GM18505 (cell line): ENCODE results near the gene ULK3.
A peak's percentile ranks its signal among the peaks of the same experiment; 100 is the strongest.

Experiments used
- ATAC-seq: cut with Tn5 transposase; IDR thresholded peaks from one replicate; pipeline ENCODE4 v1.9.1; 2021; ENCODE audit not compliant: unreplicated experiment
- POLR2A ChIP-seq: IDR thresholded peaks from 4 replicates; pipeline ENCODE4 v1.6.1; 2011; ENCODE audit warnings: borderline replicate concordance; ENCODE audit not compliant: insufficient read depth, insufficient read length; ENCODE audit errors: extremely low read depth

ULK3 gene

GRCh38 chr15:74802290-74802689, 40.7 kb downstream of the ULK3 start:
- TF ChIP-seq POLR2A = no peak

GRCh38 chr15:74801311-74801997, 41.5 kb downstream of the ULK3 start:
- no peak for TF ChIP-seq POLR2A
- no peak for ATAC-seq

More at GRCh38 chr15:74802290-74802689, 40.7 kb downstream of the ULK3 start:
- ATAC-seq = no peak

DNA sequence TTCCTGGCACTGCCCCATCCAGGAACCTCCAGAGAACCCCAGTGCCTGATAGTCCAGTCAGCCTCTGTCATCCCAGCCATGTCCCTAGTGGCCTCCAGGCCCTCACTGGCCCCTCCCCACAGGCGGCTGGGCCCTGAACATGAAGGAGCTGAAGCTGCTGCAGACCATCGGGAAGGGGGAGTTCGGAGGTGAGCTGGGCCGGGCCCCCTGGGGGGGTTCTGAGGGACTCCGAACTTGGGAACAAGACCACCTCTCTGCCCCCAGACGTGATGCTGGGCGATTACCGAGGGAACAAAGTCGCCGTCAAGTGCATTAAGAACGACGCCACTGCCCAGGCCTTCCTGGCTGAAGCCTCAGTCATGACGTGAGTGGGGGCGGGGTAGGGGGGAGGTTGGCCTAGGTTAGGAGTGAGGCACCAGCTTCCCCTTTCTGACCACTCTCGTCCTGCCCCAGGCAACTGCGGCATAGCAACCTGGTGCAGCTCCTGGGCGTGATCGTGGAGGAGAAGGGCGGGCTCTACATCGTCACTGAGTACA, 42.3 kb downstream of the ULK3 start:
- ATAC-seq = no peak
- no peak for TF ChIP-seq POLR2A

DNA sequence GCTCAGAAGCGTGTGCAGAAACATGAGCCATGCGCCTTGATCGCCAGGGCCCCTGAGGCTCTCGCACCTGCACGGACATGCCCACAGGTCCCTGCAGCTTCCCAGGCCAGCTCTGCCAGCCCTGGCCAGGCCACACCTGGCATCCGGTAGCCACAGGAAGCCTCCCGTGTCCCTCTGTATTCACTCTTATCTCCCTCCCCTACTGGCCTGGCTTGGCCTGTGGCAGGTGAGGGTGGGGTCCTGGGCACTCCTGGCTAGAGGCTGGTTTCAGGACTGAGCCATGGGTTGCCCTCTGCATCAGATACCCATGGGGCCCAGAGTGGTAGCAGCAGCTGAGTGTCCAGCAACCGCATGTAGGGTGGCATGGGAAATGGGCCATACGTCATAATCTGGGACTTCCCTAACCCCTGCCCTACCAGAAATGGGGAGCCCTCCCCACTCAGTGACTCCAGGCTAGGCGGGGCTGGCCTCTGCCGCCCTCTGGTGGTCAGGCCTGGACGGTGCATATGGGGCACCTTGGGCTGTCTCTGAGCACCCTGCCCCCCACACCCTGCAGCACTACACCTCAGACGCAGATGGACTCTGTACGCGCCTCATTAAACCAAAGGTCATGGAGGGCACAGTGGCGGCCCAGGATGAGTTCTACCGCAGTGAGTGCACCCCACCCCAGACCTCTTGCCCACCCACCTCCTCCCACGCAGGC, 42.9 kb downstream of the ULK3 start:
- ATAC-seq = peak; percentile 69
- no peak for TF ChIP-seq POLR2A

DNA sequence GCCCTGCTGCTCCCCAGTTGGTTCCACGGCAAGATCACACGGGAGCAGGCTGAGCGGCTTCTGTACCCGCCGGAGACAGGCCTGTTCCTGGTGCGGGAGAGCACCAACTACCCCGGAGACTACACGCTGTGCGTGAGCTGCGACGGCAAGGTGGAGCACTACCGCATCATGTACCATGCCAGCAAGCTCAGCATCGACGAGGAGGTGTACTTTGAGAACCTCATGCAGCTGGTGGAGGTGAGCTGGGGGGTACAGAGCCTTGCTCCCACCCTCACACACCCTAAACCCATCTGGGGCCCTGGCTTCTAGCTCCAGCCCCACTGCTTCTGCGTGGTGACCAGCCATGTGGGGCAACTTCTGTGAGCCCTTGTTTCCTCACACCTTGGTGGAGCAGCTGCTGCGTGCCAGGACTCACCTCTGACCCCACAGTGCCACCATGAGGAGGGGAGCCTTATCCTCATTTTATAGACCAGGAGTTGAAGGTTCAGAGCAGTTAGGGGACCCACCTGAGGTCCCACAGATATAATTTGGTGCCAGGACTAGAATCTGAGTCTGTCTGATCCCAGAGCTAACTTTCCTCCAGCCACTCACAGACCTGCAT, 43.6 kb downstream of the ULK3 start:
- TF ChIP-seq POLR2A = no peak

GRCh38 chr15:74798388-74799254, 44.3 kb downstream of the ULK3 start:
- peak; percentile 5 for TF ChIP-seq POLR2A
- ATAC-seq = no peak

More for the DNA sequence above, 43.6 kb downstream of the ULK3 start:
- peak; percentile 13 for ATAC-seq

DNA sequence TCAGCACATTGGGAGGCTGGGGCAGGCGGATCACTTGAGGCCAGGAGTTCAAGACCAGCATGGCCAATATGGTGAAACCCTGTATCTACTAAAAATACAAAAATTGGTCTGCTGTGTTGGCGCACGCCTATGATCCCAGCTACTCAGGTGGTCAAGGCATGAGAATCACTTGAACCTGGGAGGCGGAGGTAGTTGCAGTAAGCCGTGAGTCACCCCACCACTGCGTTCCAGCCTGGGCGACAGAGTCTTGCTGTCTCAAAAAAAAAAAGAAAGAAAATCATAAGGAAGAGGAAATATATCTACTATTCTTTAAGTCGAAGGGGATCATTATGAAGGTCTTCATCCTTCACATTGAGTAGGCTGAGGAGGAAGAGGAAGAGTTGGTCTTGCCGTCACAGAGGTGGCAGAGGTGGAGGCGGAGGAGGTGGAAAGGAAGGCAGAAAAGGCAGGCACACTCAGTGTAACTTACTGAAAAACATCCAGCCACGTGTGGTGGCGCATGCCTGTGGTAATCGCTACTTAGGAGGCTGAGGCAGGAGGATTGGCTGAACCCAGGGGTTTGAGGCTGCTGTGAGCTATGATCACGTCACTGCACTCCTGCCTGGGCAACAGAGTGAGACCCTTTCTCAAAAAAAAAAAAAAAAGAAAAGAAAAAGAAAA, 46.9 kb downstream of the ULK3 start:
- TF ChIP-seq POLR2A = no peak
- no peak for ATAC-seq

DNA sequence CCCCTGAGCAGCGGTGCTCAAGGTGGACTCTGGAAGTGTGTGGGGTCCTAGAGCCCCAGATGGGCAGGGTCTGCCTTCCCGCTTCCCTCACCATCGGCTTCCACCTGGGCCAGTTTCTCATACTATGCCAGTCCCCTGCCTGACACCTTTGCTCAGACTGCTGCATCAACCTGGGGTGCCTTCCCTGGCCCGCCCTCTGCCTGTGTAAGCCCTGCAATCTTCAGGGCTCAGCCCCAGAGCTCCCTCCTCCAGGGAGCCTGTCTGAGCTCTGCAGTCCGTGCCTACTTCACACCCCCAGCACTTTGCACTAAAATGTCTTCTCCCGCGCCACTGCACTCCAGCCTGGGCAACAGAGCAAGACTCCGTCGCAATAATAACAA, 48.0 kb downstream of the ULK3 start:
- ATAC-seq = no peak
- TF ChIP-seq POLR2A = no peak

DNA sequence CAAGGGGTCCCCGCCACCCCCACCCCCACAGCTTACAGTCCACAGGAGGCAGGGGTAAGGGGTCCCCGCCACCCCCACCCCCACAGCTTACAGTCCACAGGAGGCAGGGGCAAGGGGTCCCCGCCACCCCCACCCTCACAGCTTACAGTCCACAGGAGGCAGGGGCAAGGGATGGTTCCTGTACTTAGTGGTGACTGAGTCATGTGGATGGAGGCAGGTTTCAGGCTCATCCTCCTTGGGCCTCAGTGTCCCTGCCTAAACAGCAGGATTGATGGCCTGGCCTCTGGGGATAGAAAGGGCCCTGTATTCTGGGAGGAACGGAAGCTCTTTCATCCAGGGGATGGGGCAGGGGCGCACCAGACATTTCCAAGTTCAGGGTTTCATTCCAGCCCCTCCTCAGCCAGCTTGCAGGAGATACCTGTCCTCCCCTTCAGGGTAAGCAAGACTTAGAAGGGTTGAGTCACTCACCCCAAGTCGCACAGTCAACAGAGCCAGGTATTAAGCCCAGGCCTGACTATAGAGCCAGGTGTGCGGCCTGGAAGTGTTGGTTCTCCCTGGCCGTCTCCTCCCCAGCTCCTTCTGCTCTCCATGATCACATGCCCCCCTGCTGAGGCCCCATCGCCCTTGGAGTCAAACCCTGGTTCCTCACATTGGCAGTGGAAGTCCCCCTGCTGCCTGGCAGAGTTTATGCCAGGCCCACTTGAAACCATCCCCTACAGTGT, 48.5 kb downstream of the ULK3 start:
- no peak for ATAC-seq
- TF ChIP-seq POLR2A = no peak

GRCh38 chr15:74793135-74794028, 49.6 kb downstream of the ULK3 start:
- no peak for TF ChIP-seq POLR2A
- no peak for ATAC-seq
